B cell (primary cell): Measurements from ENCODE around the gene DDR2. TPM values are rescaled to one million over a fixed set of nuclear protein-coding genes. Genes with fewer than 3 reads are reported as not detected.
"Not testable (repeated sequence)": the region's sequence is repeated elsewhere in the genome, so short reads cannot be mapped to it uniquely, and the experiment has no call there.

Experiments
- ATAC-seq: fragments of 200-7000 bp; cut with Tn5 transposase; one replicate; pipeline ENCODE4 v1.10.0; 2021; ENCODE audit warnings: low read depth, mild to moderate bottlenecking, moderate number of reproducible peaks, moderate library complexity
- CTCF ChIA-PET: fragments of 350-600 bp; sonication (Branson Sonifier 250); formaldehyde crosslinking; loops from one replicate; lab custom pipeline; 2021; ENCODE audit warnings: antibody characterized with exemption, inconsistent platforms; lab: Charles Lee
- POLR2A ChIA-PET: fragments of 350-600 bp; sonication (Branson Sonifier 250); formaldehyde crosslinking; loops from one replicate; lab custom pipeline; 2021; ENCODE audit warnings: antibody characterized with exemption; lab: Charles Lee
- DNase-seq: peaks from one replicate; pipeline ENCODE4 v3.0.0; 2013
- H2AFZ ChIP-seq: 2 replicates; pipeline ENCODE4 v1.6.1; 2012; ENCODE audit warnings: mild to moderate bottlenecking, low read depth, low read length; ENCODE audit not compliant: insufficient read depth, poor library complexity, severe bottlenecking
- H3K27ac ChIP-seq, 2 donors: 1 replicate in 1 of 2; 2 replicates in 1 of 2; pipeline ENCODE4 v1.5.1; 2012 to 2013; ENCODE audit warnings: low read length in 2 of 2, mild to moderate bottlenecking in 2 of 2, moderate library complexity in 1 of 2
- H3K27me3 ChIP-seq, 4 experiments: fragments of 200-600 bp in 1 of 4; sonication (generic) in 1 of 4; replicated peaks in 1 of 4; 1 replicate in 2 of 4; 2 replicates in 2 of 4; pipeline versions ENCODE4 v1.6.1 to v1.7.0; 2013 to 2016; ENCODE audit warnings: low read length in 3 of 4, mild to moderate bottlenecking in 2 of 4, mixed read lengths in 1 of 4, moderate library complexity in 1 of 4; ENCODE audit not compliant: insufficient read depth in 4 of 4, control insufficient read depth in 3 of 4; ENCODE audit errors: control extremely low read depth in 1 of 4
- H3K36me3 ChIP-seq, 2 experiments: replicated peaks in 1 of 2; 1 replicate in 1 of 2; 2 replicates in 1 of 2; pipeline versions ENCODE4 v1.6.1 to v1.7.1; 2013; ENCODE audit warnings: low read length in 1 of 2; ENCODE audit not compliant: insufficient read depth in 2 of 2, control insufficient read depth in 1 of 2; ENCODE audit errors: control extremely low read depth in 1 of 2, extremely low read depth in 1 of 2
- H3K4me1 ChIP-seq, 2 donors: fragments of 200-600 bp in 1 of 2; sonication (generic) in 1 of 2; 1 replicate in 1 of 2; 2 replicates in 1 of 2; pipeline versions ENCODE4 v1.5.1 to v1.6.1; 2013 to 2017; ENCODE audit warnings: low read length in 2 of 2; ENCODE audit not compliant: control insufficient read depth in 2 of 2, insufficient read depth in 2 of 2
- H3K4me2 ChIP-seq: replicated peaks from 2 replicates; pipeline ENCODE3; 2012; ENCODE audit warnings: mild to moderate bottlenecking, low read depth, low read length; ENCODE audit not compliant: poor library complexity, severe bottlenecking
- H3K4me3 ChIP-seq, 5 experiments: fragments of 200-600 bp in 1 of 5; sonication (generic) in 1 of 5; 1 replicate in 3 of 5; 2 replicates in 2 of 5; pipeline versions ENCODE4 v1.5.1 to v1.7.0; 2011 to 2016; ENCODE audit warnings: low read length in 4 of 5, mild to moderate bottlenecking in 4 of 5, low read depth in 2 of 5, control low read depth in 1 of 5, moderate library complexity in 1 of 5; ENCODE audit not compliant: insufficient read depth in 1 of 5; ENCODE audit errors: control extremely low read depth in 1 of 5, extremely low read depth in 1 of 5
- H3K79me2 ChIP-seq: fragments of 200-600 bp; sonication (generic); one replicate; pipeline ENCODE4 v1.6.0; 2016; ENCODE audit warnings: low read length; ENCODE audit not compliant: control insufficient read depth, insufficient read depth
- H3K9ac ChIP-seq: fragments of 200-600 bp; sonication (generic); 2 replicates; pipeline ENCODE4 v1.6.1; 2017; ENCODE audit warnings: mild to moderate bottlenecking, low read length, moderate library complexity
- H3K9me3 ChIP-seq, 3 donors: one replicate each; pipeline versions ENCODE4 v1.6.1 to v1.7.1; 2013; ENCODE audit warnings: low read length in 2 of 3; ENCODE audit not compliant: control insufficient read depth in 2 of 3, insufficient read depth in 1 of 3; ENCODE audit errors: control extremely low read depth in 1 of 3
- H4K20me1 ChIP-seq: 2 replicates; pipeline ENCODE4 v1.6.0; 2012; ENCODE audit warnings: mild to moderate bottlenecking, low read length; ENCODE audit not compliant: insufficient read depth, control insufficient read depth, poor library complexity, severe bottlenecking
- H3K27ac Mint-ChIP-seq: one replicate; pipeline ENCODE4 v1.8.0; 2021; ENCODE audit warnings: mixed read lengths
- H3K27me3 Mint-ChIP-seq: one replicate; pipeline ENCODE4 v1.8.0; 2021; ENCODE audit warnings: mixed read lengths
- H3K4me1 Mint-ChIP-seq: one replicate; pipeline ENCODE4 v1.8.0; 2021; ENCODE audit warnings: mixed read lengths
- H3K4me3 Mint-ChIP-seq: one replicate; pipeline ENCODE4 v1.8.0; 2021; ENCODE audit warnings: mixed read lengths
- H3K9me3 Mint-ChIP-seq: one replicate; pipeline ENCODE4 v1.8.0; 2022; ENCODE audit warnings: mixed read lengths; ENCODE audit not compliant: insufficient read depth
- WGBS: methylation state at CpG from one replicate; pipeline ENCODE4 v1.1.5; 2013; ENCODE audit warnings: missing lambda C conversion rate; ENCODE audit not compliant: insufficient coverage; 5-methylcytosine and 5-hydroxymethylcytosine counted together
- intact Hi-C: fragments of 100-400 bp; cut with micrococcal nuclease; formaldehyde crosslinking; loops from one replicate; pipeline ENCODE4 v1.10.0; 2022
- polyA plus RNA-seq: library from polyadenylated mRNA; depleted of rRNA; stranded (reverse); fragments of >200 nt; gene quantifications from 2 replicates; pipeline ENCODE4 v1.2.3, GENCODE V29; 2012
- total RNA-seq, 2 donors: library from RNA; stranded (reverse); fragments of 120-200 nt in 1 of 2; gene quantifications; 1 replicate in 1 of 2; 2 replicates in 1 of 2; pipeline versions ENCODE4 v1.2.3 to v1.2.4, GENCODE V29; 2013 to 2022

Gene DDR2
- total and polyA plus RNA-seq, 2 donors (not counting 1 experiment from before 2014, with no cell fraction given) = 0.12 to 0.24 TPM

DNA sequence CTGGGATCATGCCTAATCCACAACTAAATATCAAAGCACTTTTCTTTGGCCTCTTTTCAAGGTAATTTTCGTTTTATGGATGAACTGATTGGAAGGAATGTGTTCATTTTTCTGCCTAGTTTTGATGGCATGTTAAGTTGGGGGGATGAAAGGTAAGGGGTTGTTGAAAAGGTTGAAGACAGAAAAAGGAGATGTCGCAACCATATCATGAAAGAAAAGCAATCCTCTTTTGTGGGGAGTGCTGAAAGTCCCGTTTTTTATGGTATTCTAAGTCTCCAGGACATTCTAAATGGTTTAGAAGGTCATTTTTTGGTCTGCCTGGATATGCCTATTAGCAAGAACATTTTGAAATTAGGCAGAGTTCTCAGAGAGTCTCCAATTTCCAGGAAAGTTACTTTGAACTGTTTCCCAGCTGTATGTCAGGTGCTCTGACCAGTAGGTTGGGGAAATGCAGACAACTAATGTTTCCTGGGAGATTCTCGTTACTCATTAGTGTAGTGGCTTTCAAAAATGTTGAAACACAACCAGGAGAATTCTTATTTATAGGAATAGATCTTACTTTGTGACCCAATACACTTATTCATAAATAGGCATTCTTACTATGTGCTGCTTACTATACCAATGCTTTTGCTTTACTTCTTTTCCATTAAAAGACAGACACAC, 164.5 kb downstream of the DDR2 start:
- intact Hi-C loops = loop anchor here (10.0 kb wide), 1 partner anchor 232 kb away; the partner anchor contains the start of gene UAP1

GRCh38 chr1:162799995-162800830, 167.9 kb downstream of the DDR2 start:
- H3K4me1 Mint-ChIP-seq, H2AFZ ChIP-seq, H3K27me3 ChIP-seq, ATAC-seq, H3K27me3 Mint-ChIP-seq, H3K4me2 ChIP-seq, POLR2A ChIA-PET, H3K4me3 Mint-ChIP-seq, H3K4me3 ChIP-seq, H3K27ac Mint-ChIP-seq, H4K20me1 ChIP-seq, H3K9me3 ChIP-seq, H3K79me2 ChIP-seq, H3K9ac ChIP-seq, CTCF ChIA-PET, DNase-seq, H3K9me3 Mint-ChIP-seq, H3K27ac ChIP-seq, H3K4me1 ChIP-seq: not testable (repeated sequence)
- 67% methylated on average over 3 of the region's 6 CpGs for WGBS
- intact Hi-C loops = loop anchor here (5.0 to 10.0 kb wide), 2 partner anchors 235 to 743 kb away; partner anchors contain the start of gene UAP1
- peaks cover 0 to 47% of the 10 kb centered on the region in 2 experiments for H3K36me3 ChIP-seq

More for the DNA sequence above, 164.5 kb downstream of the DDR2 start:
- H3K4me3 Mint-ChIP-seq, H2AFZ ChIP-seq, POLR2A ChIA-PET, H3K9me3 ChIP-seq, H3K27ac Mint-ChIP-seq, ATAC-seq, H3K4me1 Mint-ChIP-seq, H3K27me3 Mint-ChIP-seq, CTCF ChIA-PET, H3K4me1 ChIP-seq, H3K9ac ChIP-seq, H3K27ac ChIP-seq, H3K4me2 ChIP-seq, H3K79me2 ChIP-seq, H3K9me3 Mint-ChIP-seq, H3K27me3 ChIP-seq, DNase-seq, H3K4me3 ChIP-seq, H4K20me1 ChIP-seq: not testable (repeated sequence)
- H3K36me3 ChIP-seq = peaks cover 0 to 32% of the 10 kb centered on the region in 2 experiments
- WGBS = 83% methylated on average over 1 of the region's 4 CpGs

GRCh38 chr1:162807503-162807902, 175.2 kb downstream of the DDR2 start:
- H3K4me2 ChIP-seq, H3K9ac ChIP-seq, H3K4me1 Mint-ChIP-seq, intact Hi-C loops, POLR2A ChIA-PET, ATAC-seq, H3K27ac Mint-ChIP-seq, H3K79me2 ChIP-seq, H3K9me3 ChIP-seq, H2AFZ ChIP-seq, H3K9me3 Mint-ChIP-seq, H4K20me1 ChIP-seq, CTCF ChIA-PET, H3K27me3 Mint-ChIP-seq, H3K4me1 ChIP-seq, H3K4me3 Mint-ChIP-seq, H3K27me3 ChIP-seq, DNase-seq, H3K27ac ChIP-seq, H3K4me3 ChIP-seq: not testable (repeated sequence)
- H3K36me3 ChIP-seq = peaks cover 0 to 20% of the 10 kb centered on the region in 2 experiments
- no CpG with 5 or more reads among the region's 2 CpGs for WGBS
